Loucy (cell line): Measurements from ENCODE around the gene CREBBP.

Experiments
- H2AFZ ChIP-seq: fragments of 200-600 bp; sonication (generic); 2 replicates; pipeline ENCODE4 v1.6.0; 2016; ENCODE audit warnings: antibody characterized with exemption, mild to moderate bottlenecking, low read length, moderate library complexity
- H3F3A ChIP-seq: fragments of 200-600 bp; 2 replicates; pipeline ENCODE4 v1.6.0; 2016; ENCODE audit warnings: antibody characterized with exemption, low read depth, mild to moderate bottlenecking
- H3K27me3 ChIP-seq: fragments of 200-600 bp; sonication (generic); 2 replicates; pipeline ENCODE4 v1.6.1; 2014; ENCODE audit warnings: low read length, mild to moderate bottlenecking; ENCODE audit not compliant: insufficient read depth, poor library complexity, severe bottlenecking
- H3K36me3 ChIP-seq: fragments of 200-600 bp; sonication (generic); 2 replicates; pipeline ENCODE4 v1.6.1; 2016; ENCODE audit warnings: low read length; ENCODE audit not compliant: insufficient read depth
- H3K4me1 ChIP-seq: fragments of 200-600 bp; sonication (generic); 2 replicates; pipeline ENCODE4 v1.5.1; 2014; ENCODE audit warnings: low read length, mild to moderate bottlenecking; ENCODE audit not compliant: insufficient read depth, poor library complexity, severe bottlenecking
- H3K4me2 ChIP-seq: fragments of 200-600 bp; sonication (generic); 2 replicates; pipeline ENCODE4 v1.6.0; 2014; ENCODE audit warnings: antibody characterized with exemption, low read length, low read depth, mild to moderate bottlenecking; ENCODE audit not compliant: poor library complexity, severe bottlenecking
- H3K4me3 ChIP-seq: fragments of 200-600 bp; sonication (generic); 2 replicates; pipeline ENCODE4 v1.5.1; 2014; ENCODE audit warnings: low read length, mild to moderate bottlenecking, mixed read lengths; ENCODE audit not compliant: poor library complexity, severe bottlenecking
- H3K79me2 ChIP-seq: fragments of 200-600 bp; sonication (generic); 2 replicates; pipeline ENCODE4 v1.6.1; 2014; ENCODE audit warnings: low read length; ENCODE audit not compliant: insufficient read depth
- H3K9ac ChIP-seq: fragments of 200-600 bp; sonication (generic); 2 replicates; pipeline ENCODE4 v1.6.0; 2014; ENCODE audit warnings: mild to moderate bottlenecking, low read depth, low read length, moderate library complexity; ENCODE audit not compliant: poor library complexity, severe bottlenecking
- H3K9me2 ChIP-seq: fragments of 200-600 bp; sonication (generic); replicated peaks from 2 replicates; pipeline ENCODE4 v1.6.1; 2016; ENCODE audit warnings: low read depth, low read length, mixed read lengths
- H3K9me3 ChIP-seq: fragments of 200-600 bp; sonication (generic); 2 replicates; pipeline ENCODE4 v1.6.1; 2014; ENCODE audit warnings: mild to moderate bottlenecking, antibody characterized with exemption, low read length, low read depth; ENCODE audit not compliant: insufficient read depth
- H4K20me1 ChIP-seq: fragments of 200-600 bp; sonication (generic); 2 replicates; pipeline ENCODE4 v1.6.0; 2014; ENCODE audit warnings: antibody characterized with exemption, low read length, mild to moderate bottlenecking; ENCODE audit not compliant: insufficient read depth, poor library complexity, severe bottlenecking
- EZH2phosphoT487 ChIP-seq: fragments of 200-600 bp; IDR thresholded peaks from 2 replicates; pipeline ENCODE4 v1.6.1; 2018; ENCODE audit warnings: antibody characterized with exemption, mild to moderate bottlenecking, moderate library complexity, borderline replicate concordance
- TF ChIP-seq, protein P1 (sequence below): fragments of 200-600 bp; sonication (generic); conservative IDR thresholded peaks from 2 replicates; pipeline ENCODE4 v1.5.1; 2014; ENCODE audit warnings: mild to moderate bottlenecking, antibody characterized with exemption, low read length

CREBBP gene

DNA sequence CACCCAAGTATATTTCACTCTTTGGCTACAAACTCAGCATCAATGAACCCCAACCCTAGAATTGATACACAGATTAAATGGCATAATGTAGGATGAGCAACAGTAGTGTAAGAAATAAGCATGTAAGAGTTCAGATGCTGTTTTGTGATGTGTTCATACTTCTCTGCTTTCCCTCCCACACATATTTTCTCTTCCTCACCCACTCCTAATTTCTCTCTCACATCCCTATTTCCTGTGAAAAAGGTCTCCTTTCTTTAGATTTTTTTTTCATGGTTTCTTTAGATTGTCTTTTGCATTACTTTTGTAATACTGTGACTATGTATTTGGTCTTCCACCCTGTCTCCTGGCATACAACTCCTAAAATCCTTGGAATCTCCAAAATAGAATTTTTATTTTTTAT is 21.7 kb downstream of the CREBBP start:
- no peak overlapping the region for H3K4me3 ChIP-seq
- H3K4me1 ChIP-seq, result peaks cover 14% of the 10 kb centered on the region
- peaks cover 90% of the 10 kb centered on the region for H3K79me2 ChIP-seq
- no peaks in the 10 kb centered on the region for H3F3A ChIP-seq
- H3K9ac ChIP-seq, result no peak overlapping the region
- TF ChIP-seq, protein P1, sequence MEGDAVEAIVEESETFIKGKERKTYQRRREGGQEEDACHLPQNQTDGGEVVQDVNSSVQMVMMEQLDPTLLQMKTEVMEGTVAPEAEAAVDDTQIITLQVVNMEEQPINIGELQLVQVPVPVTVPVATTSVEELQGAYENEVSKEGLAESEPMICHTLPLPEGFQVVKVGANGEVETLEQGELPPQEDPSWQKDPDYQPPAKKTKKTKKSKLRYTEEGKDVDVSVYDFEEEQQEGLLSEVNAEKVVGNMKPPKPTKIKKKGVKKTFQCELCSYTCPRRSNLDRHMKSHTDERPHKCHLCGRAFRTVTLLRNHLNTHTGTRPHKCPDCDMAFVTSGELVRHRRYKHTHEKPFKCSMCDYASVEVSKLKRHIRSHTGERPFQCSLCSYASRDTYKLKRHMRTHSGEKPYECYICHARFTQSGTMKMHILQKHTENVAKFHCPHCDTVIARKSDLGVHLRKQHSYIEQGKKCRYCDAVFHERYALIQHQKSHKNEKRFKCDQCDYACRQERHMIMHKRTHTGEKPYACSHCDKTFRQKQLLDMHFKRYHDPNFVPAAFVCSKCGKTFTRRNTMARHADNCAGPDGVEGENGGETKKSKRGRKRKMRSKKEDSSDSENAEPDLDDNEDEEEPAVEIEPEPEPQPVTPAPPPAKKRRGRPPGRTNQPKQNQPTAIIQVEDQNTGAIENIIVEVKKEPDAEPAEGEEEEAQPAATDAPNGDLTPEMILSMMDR, result no peak
- no peak for TF ChIP-seq EZH2phosphoT487
- H3K27me3 ChIP-seq, result no peaks in the 10 kb centered on the region
- no peaks in the 10 kb centered on the region for H3K9me3 ChIP-seq
- no peak overlapping the region for H2AFZ ChIP-seq
- no peak overlapping the region for H3K4me2 ChIP-seq
- no peaks in the 10 kb centered on the region for H3K36me3 ChIP-seq
- no peaks in the 10 kb centered on the region for H3K9me2 ChIP-seq
- H4K20me1 ChIP-seq, result peaks cover 41% of the 10 kb centered on the region

DNA sequence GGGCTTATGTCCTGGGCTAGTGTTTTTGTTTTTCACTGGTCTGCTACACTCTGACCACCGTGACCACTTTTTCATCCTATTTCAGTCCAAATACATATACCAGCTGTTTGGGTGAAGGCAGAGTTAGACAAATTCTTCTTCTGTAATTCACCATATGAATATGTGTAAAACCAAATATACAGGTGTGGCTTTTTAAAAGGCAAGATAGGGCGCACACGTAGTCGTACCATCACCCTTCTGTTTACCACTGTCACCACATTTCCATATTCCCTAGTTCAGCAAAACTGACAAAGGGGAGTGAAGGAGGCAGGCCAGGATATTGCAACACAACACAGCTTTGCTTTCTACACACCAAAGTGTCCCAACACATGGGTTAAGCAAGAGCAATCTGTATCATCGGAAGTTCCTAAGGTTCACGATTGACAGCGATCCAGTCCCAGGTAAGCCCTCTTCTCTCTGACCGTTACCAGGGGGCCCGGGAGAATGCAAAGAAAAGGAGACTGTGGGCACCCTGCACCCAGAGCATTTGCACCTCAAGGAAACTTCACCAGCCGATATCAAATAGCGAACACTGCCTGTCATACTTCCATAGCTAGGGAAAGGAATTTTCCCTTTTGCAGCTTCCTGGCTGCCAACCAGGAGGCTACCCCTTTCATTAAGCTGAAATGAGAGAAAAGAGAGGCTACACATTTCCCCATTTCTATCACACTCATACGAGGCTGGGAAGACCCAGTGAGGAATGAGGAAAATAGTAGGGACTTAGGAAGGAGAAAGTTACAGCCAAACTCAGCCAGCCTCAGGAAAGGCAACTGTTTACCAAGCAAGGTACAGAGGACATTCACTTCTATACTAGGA is 23.1 kb downstream of the CREBBP start:
- H3K4me3 ChIP-seq, result no peak overlapping the region
- TF ChIP-seq, protein P1, result no peak
- no peak for TF ChIP-seq EZH2phosphoT487
- no peaks in the 10 kb centered on the region for H3K9me2 ChIP-seq
- no peaks in the 10 kb centered on the region for H3K9me3 ChIP-seq
- no peak overlapping the region for H3K4me2 ChIP-seq
- H3K4me1 ChIP-seq, result peaks cover 11% of the 10 kb centered on the region
- H2AFZ ChIP-seq, result no peak overlapping the region
- no peak overlapping the region for H3K9ac ChIP-seq
- H3K36me3 ChIP-seq, result no peaks in the 10 kb centered on the region
- no peaks in the 10 kb centered on the region for H3K27me3 ChIP-seq
- no peaks in the 10 kb centered on the region for H3F3A ChIP-seq
- H4K20me1 ChIP-seq, result peaks cover 32% of the 10 kb centered on the region
- H3K79me2 ChIP-seq, result peaks cover 79% of the 10 kb centered on the region

DNA sequence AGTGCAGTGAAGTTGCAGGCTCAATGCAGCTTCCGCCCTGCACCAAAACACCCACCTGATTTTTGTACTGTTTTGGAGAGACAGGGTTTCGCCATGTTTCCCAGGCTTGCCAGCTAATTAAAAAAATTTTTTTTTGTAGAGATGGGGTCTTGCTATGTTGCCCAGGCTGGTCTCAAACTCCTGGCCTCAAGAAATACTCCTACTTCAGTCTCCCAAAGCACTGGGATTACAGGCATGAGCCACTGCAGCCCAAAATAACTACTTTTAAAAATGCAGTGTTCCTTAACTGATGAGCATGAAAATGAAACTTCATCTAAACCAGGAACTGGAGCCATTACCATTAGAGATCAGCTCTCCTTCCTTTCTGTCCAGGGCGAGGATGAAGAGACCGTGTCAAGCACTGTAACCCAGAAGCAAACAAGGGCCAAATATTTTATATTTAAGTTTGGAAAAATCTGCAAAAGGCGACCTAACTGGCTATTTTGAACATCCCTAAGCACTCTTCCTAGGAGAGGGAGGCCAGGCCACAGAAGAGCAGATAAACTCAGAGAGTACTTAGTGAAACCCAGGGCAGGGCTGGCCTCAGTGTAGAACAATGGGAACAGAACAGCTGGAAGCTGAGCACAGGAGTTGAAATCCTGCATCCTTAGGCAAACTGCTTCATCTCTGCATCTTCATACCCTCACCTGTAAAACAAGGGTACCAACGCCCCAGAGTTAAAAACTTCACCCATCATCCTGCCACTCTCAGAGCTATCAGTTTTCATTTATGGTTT is 24.0 kb downstream of the CREBBP start:
- Histone ChIP-seq H3K9me2 (no peaks in the 10 kb centered on the region), H3K4me2 (no peak overlapping the region), H3K9ac (no peak overlapping the region), H3K36me3 (no peaks in the 10 kb centered on the region), H3K79me2 (peaks cover 75% of the 10 kb centered on the region), H3K4me3 (no peak overlapping the region), H2AFZ (no peak overlapping the region), H3K27me3 (no peaks in the 10 kb centered on the region), H3K9me3 (no peaks in the 10 kb centered on the region), H4K20me1 (peaks cover 24% of the 10 kb centered on the region), H3K4me1 (peaks cover 3% of the 10 kb centered on the region), H3F3A (no peaks in the 10 kb centered on the region)
- TF ChIP-seq, protein P1, result no peak
- TF ChIP-seq EZH2phosphoT487, result no peak
